Trophoblast cell (in vitro differentiated cells and primary cell): ENCODE results near the gene DDTL.
"Not testable (repeated sequence)": the region's sequence is repeated elsewhere in the genome, so short reads cannot be mapped to it uniquely, and the experiment has no call there.

Experiments
- DNase-seq, 2 donors: peaks; one replicate each; pipeline ENCODE4 v3.0.0-alpha.2; 2016
- H2AFZ ChIP-seq: 2 replicates; pipeline ENCODE4 v1.6.1; 2013; ENCODE audit warnings: low read length, moderate library complexity, mild to moderate bottlenecking; ENCODE audit not compliant: insufficient read depth, poor library complexity
- H2AK5ac ChIP-seq: 2 replicates; pipeline ENCODE4 v1.6.1; 2013; ENCODE audit warnings: mild to moderate bottlenecking, low read length
- H2BK120ac ChIP-seq: 2 replicates; pipeline ENCODE4 v1.6.1; 2013; ENCODE audit warnings: low read length, mild to moderate bottlenecking, moderate library complexity; ENCODE audit not compliant: insufficient read depth, poor library complexity
- H2BK12ac ChIP-seq: 2 replicates; pipeline ENCODE4 v1.6.1; 2013; ENCODE audit warnings: mild to moderate bottlenecking, low read length, moderate library complexity
- H2BK5ac ChIP-seq: 2 replicates; pipeline ENCODE4 v1.6.1; 2013; ENCODE audit warnings: low read length, low read depth, moderate library complexity, mild to moderate bottlenecking; ENCODE audit not compliant: poor library complexity
- H3K14ac ChIP-seq: 2 replicates; pipeline ENCODE4 v1.6.1; 2013; ENCODE audit warnings: mild to moderate bottlenecking, low read length
- H3K18ac ChIP-seq: 2 replicates; pipeline ENCODE4 v1.6.1; 2013; ENCODE audit warnings: mild to moderate bottlenecking, low read length
- H3K23ac ChIP-seq: 2 replicates; pipeline ENCODE4 v1.6.1; 2013; ENCODE audit warnings: low read length
- H3K27ac ChIP-seq: 2 replicates; pipeline ENCODE4 v1.5.1; 2013; ENCODE audit warnings: low read depth, mild to moderate bottlenecking, inconsistent platforms, low read length, moderate library complexity
- H3K27me3 ChIP-seq: 2 replicates; pipeline ENCODE4 v1.6.1; 2013; ENCODE audit warnings: inconsistent platforms, mild to moderate bottlenecking, low read length, moderate library complexity; ENCODE audit not compliant: insufficient read depth
- H3K36me3 ChIP-seq, 2 experiments: 1 replicate in 1 of 2; 2 replicates in 1 of 2; pipeline ENCODE4 v1.6.1; 2013; ENCODE audit warnings: low read length in 2 of 2, mild to moderate bottlenecking in 2 of 2, moderate library complexity in 1 of 2; ENCODE audit not compliant: insufficient read depth in 2 of 2, control insufficient read depth in 1 of 2
- H3K4ac ChIP-seq: 2 replicates; pipeline ENCODE4 v1.6.1; 2013; ENCODE audit warnings: low read depth, mild to moderate bottlenecking, low read length, moderate library complexity
- H3K4me1 ChIP-seq, 2 experiments: 1 replicate in 1 of 2; 2 replicates in 1 of 2; pipeline ENCODE4 v1.6.1; 2013; ENCODE audit warnings: low read length in 2 of 2, mild to moderate bottlenecking in 2 of 2, moderate library complexity in 1 of 2; ENCODE audit not compliant: insufficient read depth in 2 of 2, control insufficient read depth in 1 of 2
- H3K4me2 ChIP-seq: 2 replicates; pipeline ENCODE4 v1.6.1; 2013; ENCODE audit warnings: inconsistent platforms, mild to moderate bottlenecking, low read length, moderate library complexity
- H3K4me3 ChIP-seq: 2 replicates; pipeline ENCODE4 v1.5.1; 2013; ENCODE audit warnings: mild to moderate bottlenecking, low read depth, low read length, inconsistent platforms
- H3K79me1 ChIP-seq: one replicate; pipeline ENCODE4 v1.6.1; 2013; ENCODE audit warnings: low read length
- H3K79me2 ChIP-seq: 2 replicates; pipeline ENCODE4 v1.6.1; 2013; ENCODE audit warnings: low read length, mild to moderate bottlenecking; ENCODE audit not compliant: control insufficient read depth, insufficient read depth, poor library complexity
- H3K9ac ChIP-seq: 2 replicates; pipeline ENCODE4 v1.6.1; 2013; ENCODE audit warnings: mild to moderate bottlenecking, low read length
- H3K9me3 ChIP-seq: 2 replicates; pipeline ENCODE4 v1.6.1; 2013; ENCODE audit warnings: low read depth, mild to moderate bottlenecking, control low read depth, inconsistent platforms, low read length; ENCODE audit not compliant: insufficient read depth
- H4K12ac ChIP-seq: 2 replicates; pipeline ENCODE4 v1.6.1; 2013; ENCODE audit warnings: low read depth, mild to moderate bottlenecking, low read length, moderate library complexity
- H4K8ac ChIP-seq: 2 replicates; pipeline ENCODE4 v1.6.1; 2013; ENCODE audit warnings: low read depth, mild to moderate bottlenecking, low read length, moderate library complexity
- H4K91ac ChIP-seq: one replicate; pipeline ENCODE4 v1.6.1; 2013; ENCODE audit warnings: low read depth, mild to moderate bottlenecking, low read length, moderate library complexity
- whole genome bisulfite sequencing: extraction: QIAGEN DNeasy Blood & Tissue Kit; methylation state at CpG from one replicate; pipeline ENCODE4 v1.1.7; 2013; ENCODE audit warnings: missing lambda C conversion rate; ENCODE audit not compliant: insufficient read length, insufficient coverage; ENCODE audit errors: extremely low coverage; 5-methylcytosine and 5-hydroxymethylcytosine counted together

DDTL gene

DNA sequence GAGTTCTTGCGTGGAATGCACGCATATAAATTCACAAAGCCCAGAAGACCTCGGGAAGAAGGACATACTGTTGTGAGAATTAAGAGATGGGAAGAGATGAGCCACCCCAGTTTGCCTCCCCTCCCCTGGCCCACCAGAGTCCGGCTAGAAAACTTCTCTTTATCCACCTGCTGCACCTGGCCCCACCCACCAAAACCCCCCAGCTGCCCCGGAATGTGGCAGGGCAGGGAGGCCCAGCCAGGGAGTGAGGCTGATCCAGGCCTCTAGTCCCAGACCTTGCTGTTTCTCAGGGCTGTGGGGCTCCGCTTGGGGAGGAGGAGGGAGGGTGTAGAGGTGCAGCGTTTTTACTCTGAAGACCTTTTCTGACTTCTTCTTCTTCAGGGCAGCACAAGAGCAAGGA, 13.9 kb downstream of the DDTL start:
- no CpG with 5 or more reads among the region's 7 CpGs for WGBS
- H2AK5ac ChIP-seq, H4K91ac ChIP-seq, H3K4ac ChIP-seq, H3K14ac ChIP-seq, H3K9me3 ChIP-seq, H3K4me2 ChIP-seq, H3K4me3 ChIP-seq, H3K36me3 ChIP-seq, H3K27ac ChIP-seq, H4K12ac ChIP-seq, H2BK5ac ChIP-seq, H3K18ac ChIP-seq, H3K79me1 ChIP-seq, H3K9ac ChIP-seq, H3K23ac ChIP-seq, H2AFZ ChIP-seq, H3K79me2 ChIP-seq, H4K8ac ChIP-seq, H3K4me1 ChIP-seq, H2BK120ac ChIP-seq, H3K27me3 ChIP-seq, DNase-seq, H2BK12ac ChIP-seq: not testable (repeated sequence)

DNA sequence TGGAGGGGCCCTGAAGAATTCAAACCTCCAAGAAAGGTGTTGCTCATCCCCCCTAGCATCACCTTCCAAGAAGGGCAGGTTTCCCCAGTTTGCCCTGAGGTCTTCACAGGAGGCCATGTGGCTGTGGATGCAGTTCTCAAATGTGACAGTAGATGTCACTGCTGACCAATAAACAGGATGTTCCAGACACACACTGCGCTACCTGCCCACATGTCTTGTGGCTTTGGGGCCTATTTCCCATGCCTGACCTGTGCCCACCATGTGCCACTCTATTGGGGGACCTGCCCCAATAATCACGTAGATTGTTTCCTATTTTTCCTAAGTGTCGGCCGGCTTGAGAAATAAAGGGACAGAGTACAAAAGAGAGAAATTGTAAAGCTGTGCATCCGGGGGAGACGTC, 17.7 kb downstream of the DDTL start:
- DNase-seq = peak; percentile 16 to 55

DNA sequence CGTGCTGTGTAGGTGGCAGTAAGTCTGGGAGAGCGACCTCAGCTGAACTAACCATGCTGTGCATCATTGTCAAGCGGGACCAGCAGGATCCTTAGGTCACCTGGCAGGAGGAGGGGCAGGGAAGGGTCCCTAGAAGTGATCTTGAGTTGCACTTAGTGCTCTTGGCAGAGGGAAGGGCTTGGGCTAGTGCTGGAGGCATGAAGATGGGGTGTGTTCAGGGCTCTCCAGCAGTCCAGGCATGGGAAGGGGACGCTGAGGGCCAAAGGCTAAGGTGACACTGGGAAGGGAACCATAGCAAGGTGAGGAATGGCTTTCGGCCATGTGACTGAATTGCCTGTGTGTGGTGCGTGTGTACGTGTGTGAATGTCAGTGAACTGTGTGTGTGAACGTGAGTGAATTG, 19.4 kb downstream of the DDTL start:
- WGBS = no CpG with 5 or more reads among the region's 8 CpGs
- H4K12ac ChIP-seq = not testable (repeated sequence)

More for the DNA sequence above, 17.7 kb downstream of the DDTL start:
- H3K4me1 ChIP-seq = no peaks in the 10 kb centered on the region
- no peak overlapping the region for H2AFZ ChIP-seq
- H4K91ac ChIP-seq = no peak overlapping the region
- H2BK120ac ChIP-seq = no peak overlapping the region
- no peak overlapping the region for H3K27ac ChIP-seq
- H3K9me3 ChIP-seq = no peaks in the 10 kb centered on the region
- H3K18ac ChIP-seq = no peak overlapping the region
- H4K12ac ChIP-seq = no peak overlapping the region
- no peaks in the 10 kb centered on the region for H3K79me1 ChIP-seq
- H3K4me2 ChIP-seq = no peak overlapping the region
- no peaks in the 10 kb centered on the region for H3K36me3 ChIP-seq
- no peak overlapping the region for H2BK12ac ChIP-seq
- WGBS = no CpG with 5 or more reads among the region's 6 CpGs
- no peak overlapping the region for H3K4me3 ChIP-seq
- H3K9ac ChIP-seq = no peak overlapping the region
- H3K14ac ChIP-seq = no peak overlapping the region
- H2AK5ac ChIP-seq = no peak overlapping the region
- no peaks in the 10 kb centered on the region for H3K79me2 ChIP-seq
- no peak overlapping the region for H2BK5ac ChIP-seq
- no peaks in the 10 kb centered on the region for H3K27me3 ChIP-seq
- no peak overlapping the region for H3K4ac ChIP-seq
- H3K23ac ChIP-seq = no peak overlapping the region
- H4K8ac ChIP-seq = no peak overlapping the region

DNA sequence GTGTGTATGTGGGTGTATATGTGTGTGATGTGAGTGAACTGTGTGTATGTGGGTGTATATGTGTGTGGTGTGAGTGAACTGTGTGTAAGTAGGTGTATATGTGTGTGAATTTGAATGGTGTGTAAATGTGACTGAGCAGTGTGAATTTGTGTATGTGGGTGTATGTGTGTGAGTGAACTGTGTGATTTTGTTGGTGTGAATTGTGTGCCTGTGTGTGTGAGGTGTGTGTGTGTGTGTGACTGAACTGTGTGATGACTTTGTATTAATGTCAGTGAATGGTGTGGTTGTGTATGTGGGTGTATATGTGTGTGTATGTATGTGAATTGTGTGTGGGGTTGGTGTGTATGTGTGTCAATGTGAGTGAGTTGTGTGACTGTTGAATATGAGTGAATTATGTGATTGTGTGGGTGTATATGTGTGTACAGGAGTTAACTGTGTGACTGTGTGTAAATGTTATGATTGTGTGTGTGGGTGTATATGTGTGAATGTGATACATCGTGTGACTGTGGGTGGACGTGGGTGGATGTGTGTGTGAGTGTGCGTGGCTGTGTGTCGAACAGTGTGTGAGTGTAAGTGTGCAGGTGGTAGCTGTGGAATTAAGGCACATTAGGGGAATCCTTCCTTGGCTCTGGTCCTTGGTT, 20.0 kb downstream of the DDTL start:
- not testable (repeated sequence) for H3K9ac ChIP-seq, H2BK5ac ChIP-seq, H3K27ac ChIP-seq, H2AFZ ChIP-seq, H3K79me1 ChIP-seq, H3K18ac ChIP-seq, H3K23ac ChIP-seq, H4K8ac ChIP-seq, H2BK12ac ChIP-seq, H3K4me2 ChIP-seq, H2AK5ac ChIP-seq, H3K27me3 ChIP-seq, H3K4me1 ChIP-seq, DNase-seq, H4K12ac ChIP-seq, H3K4me3 ChIP-seq, H2BK120ac ChIP-seq, H4K91ac ChIP-seq, H3K9me3 ChIP-seq, H3K14ac ChIP-seq, H3K4ac ChIP-seq, H3K36me3 ChIP-seq, H3K79me2 ChIP-seq
- WGBS = no CpG with 5 or more reads among the region's 4 CpGs

More for the DNA sequence above, 19.4 kb downstream of the DDTL start:
- not testable (repeated sequence) for H3K18ac ChIP-seq, H4K91ac ChIP-seq, H3K79me1 ChIP-seq, H3K23ac ChIP-seq, H3K4ac ChIP-seq, H3K36me3 ChIP-seq, H3K27ac ChIP-seq, H3K4me2 ChIP-seq, H3K27me3 ChIP-seq, H3K9me3 ChIP-seq, H3K4me3 ChIP-seq, H3K79me2 ChIP-seq, DNase-seq, H3K14ac ChIP-seq, H2BK120ac ChIP-seq, H2AK5ac ChIP-seq, H2BK12ac ChIP-seq, H2AFZ ChIP-seq, H3K4me1 ChIP-seq, H3K9ac ChIP-seq, H2BK5ac ChIP-seq, H4K8ac ChIP-seq
